K562 (cell line): ENCODE measurements around the gene SRPK3. TPM values are rescaled to one million over a fixed set of nuclear protein-coding genes. Genes with fewer than 3 reads are reported as not detected.

ENCODE experiments used
- ARID2 ChIP-seq: fragments of 450-650 bp; IDR thresholded peaks from 2 replicates; pipeline ENCODE4 v1.6.1; 2017; ENCODE audit warnings: antibody characterized with exemption, mild to moderate bottlenecking
- CHD2 ChIP-seq: IDR thresholded peaks from 2 replicates; pipeline ENCODE4 v1.6.1; 2011; ENCODE audit warnings: low read depth, low read length
- FOXA3 ChIP-seq, 2 experiments: fragments of 450-650 bp in 1 of 2; sonication (generic) in 1 of 2; formaldehyde crosslinking; IDR thresholded peaks in 1 of 2; conservative IDR thresholded peaks in 1 of 2; 2 replicates each; pipeline versions ENCODE4 v1.4.0 to v1.8.0; 2020 to 2022; ENCODE audit warnings: mild to moderate bottlenecking in 2 of 2, missing genetic modification reagents in 1 of 2
- HSF4 ChIP-seq: fragments of 250-450 bp; sonication (Bioruptor Pico); IDR thresholded peaks from 2 replicates; pipeline ENCODE4 v2.1.2; 2022; ENCODE audit warnings: mild to moderate bottlenecking, moderate library complexity, borderline replicate concordance
- MTF1 ChIP-seq: fragments of 250-450 bp; sonication (Bioruptor Pico); IDR thresholded peaks from 2 replicates; pipeline ENCODE4 v1.9.0; 2021; ENCODE audit warnings: moderate library complexity, mild to moderate bottlenecking, inconsistent platforms, borderline replicate concordance
- ZNF551 ChIP-seq: fragments of 250-450 bp; sonication (Bioruptor Pico); IDR thresholded peaks from 2 replicates; pipeline ENCODE4 v1.5.0; 2021; ENCODE audit warnings: mild to moderate bottlenecking, moderate library complexity
- ZNF644 ChIP-seq: fragments of 200-800 bp; sonication (Bioruptor generic); IDR thresholded peaks from 2 replicates; pipeline ENCODE4 v1.6.1; 2016; ENCODE audit warnings: low read depth, missing genetic modification characterization, missing compliant biosample characterization
- ZNF696 ChIP-seq: fragments of 250-450 bp; sonication (Bioruptor Pico); conservative IDR thresholded peaks from 2 replicates; pipeline ENCODE4 v1.4.0; 2020; ENCODE audit warnings: mild to moderate bottlenecking, moderate library complexity
- polyA plus RNA-seq, 8 experiments: library from polyadenylated mRNA; depleted of rRNA in 4 of 8; stranded (reverse) in 5 of 8; unstranded in 3 of 8; fragments of >200 nt; fragmentation: Nextera tagmentation in 2 of 8; fragmentation: Illumina TruSeq in 1 of 8; extraction: Ambion mirVana in 2 of 8; extraction: Trizol in 1 of 8; gene quantifications; 2 replicates each; pipeline versions ENCODE4 v1.2.1 to v1.2.3, GENCODE V29; 2011 to 2014; ENCODE audit warnings: inconsistent platforms in 1 of 8, missing spikeins in 1 of 8
- total RNA-seq, 7 experiments: library from RNA; depleted of rRNA in 6 of 7; stranded (reverse); fragments of >200 nt in 6 of 7; fragmentation: Illumina TruSeq in 2 of 7; extraction: Trizol in 2 of 7; gene quantifications; 2 replicates each; pipeline versions ENCODE4 v1.2.1 to v1.2.3, GENCODE V29; 2011 to 2021; ENCODE audit warnings: low replicate concordance in 1 of 7
- TF ChIP-seq, protein P1 (sequence below), 2 experiments: fragments of 450-650 bp; IDR thresholded peaks; 2 replicates each; pipeline ENCODE4 v1.6.1; 2016; ENCODE audit warnings: mild to moderate bottlenecking in 2 of 2, borderline replicate concordance in 1 of 2, low read depth in 1 of 2, moderate library complexity in 1 of 2
- TF ChIP-seq, protein P2 (sequence below): sonication (generic); formaldehyde crosslinking; IDR thresholded peaks from 2 replicates; pipeline ENCODE4 v1.8.0; 2022; ENCODE audit warnings: mild to moderate bottlenecking, missing genetic modification reagents, borderline replicate concordance
- TF ChIP-seq, protein P3 (sequence below): fragments of 250-450 bp; sonication (Bioruptor Pico); IDR thresholded peaks from 2 replicates; pipeline ENCODE4 v1.8.0; 2022; ENCODE audit warnings: moderate library complexity, mild to moderate bottlenecking, inconsistent platforms
- TF ChIP-seq, protein P4 (sequence below): fragments of 450-650 bp; formaldehyde crosslinking; IDR thresholded peaks from 2 replicates; pipeline ENCODE4 v1.4.0; 2022; ENCODE audit warnings: missing genetic modification characterization

SRPK3 gene
- total and polyA plus RNA-seq, 9 of the 15 experiments (the other 6 are each of a cell fraction or from before 2014, with no cell fraction given) = 0.01 to 0.09 (median 0.04) TPM; not detected in 2

DNA sequence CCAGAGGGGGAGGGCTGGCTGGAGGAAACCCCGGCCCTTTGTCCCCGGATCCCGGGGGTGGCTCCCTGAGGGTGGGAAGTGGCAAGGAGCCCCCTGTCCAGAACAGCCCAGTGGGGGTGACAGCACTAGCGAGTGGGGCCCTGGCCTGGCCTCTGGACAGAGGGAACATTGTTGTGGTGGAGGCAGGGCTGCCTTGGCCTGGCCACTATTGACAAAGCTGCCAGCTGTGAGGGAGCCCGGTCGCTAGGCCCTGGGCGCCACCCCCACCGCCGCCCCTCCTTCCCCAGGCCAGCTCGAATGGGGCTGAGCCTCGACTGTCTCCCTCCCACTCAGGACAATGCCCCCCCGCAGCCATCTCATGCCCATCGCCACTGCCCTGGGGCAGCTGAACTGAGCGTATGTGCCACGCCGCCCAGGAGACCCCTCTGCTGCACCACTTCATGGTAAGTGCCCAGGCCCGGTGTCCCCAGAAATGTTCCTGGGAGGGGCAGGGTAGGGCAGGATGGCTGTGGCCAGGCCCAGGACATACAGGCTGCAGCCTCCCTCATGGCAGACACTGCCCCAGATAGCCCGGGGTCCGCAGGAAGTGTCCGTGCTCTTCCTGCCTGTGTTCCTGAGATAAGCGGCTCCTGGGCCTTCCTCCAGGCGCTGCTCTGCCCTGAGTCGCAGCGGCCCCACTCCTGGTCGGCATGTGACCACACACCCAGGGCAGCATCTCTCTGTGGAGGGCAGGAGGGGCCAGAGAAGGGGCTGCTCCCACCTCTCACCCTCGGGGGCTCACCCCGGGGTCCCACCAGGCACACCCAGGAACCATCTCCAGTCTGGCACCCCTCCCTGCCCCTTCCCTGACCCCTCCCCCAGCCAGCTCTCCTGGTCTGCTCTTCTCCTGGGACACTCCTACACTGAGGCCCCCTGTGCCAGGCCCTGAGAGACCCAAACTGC is 15.4 kb upstream of the SRPK3 start (continued):
- TF ChIP-seq, protein P1, sequence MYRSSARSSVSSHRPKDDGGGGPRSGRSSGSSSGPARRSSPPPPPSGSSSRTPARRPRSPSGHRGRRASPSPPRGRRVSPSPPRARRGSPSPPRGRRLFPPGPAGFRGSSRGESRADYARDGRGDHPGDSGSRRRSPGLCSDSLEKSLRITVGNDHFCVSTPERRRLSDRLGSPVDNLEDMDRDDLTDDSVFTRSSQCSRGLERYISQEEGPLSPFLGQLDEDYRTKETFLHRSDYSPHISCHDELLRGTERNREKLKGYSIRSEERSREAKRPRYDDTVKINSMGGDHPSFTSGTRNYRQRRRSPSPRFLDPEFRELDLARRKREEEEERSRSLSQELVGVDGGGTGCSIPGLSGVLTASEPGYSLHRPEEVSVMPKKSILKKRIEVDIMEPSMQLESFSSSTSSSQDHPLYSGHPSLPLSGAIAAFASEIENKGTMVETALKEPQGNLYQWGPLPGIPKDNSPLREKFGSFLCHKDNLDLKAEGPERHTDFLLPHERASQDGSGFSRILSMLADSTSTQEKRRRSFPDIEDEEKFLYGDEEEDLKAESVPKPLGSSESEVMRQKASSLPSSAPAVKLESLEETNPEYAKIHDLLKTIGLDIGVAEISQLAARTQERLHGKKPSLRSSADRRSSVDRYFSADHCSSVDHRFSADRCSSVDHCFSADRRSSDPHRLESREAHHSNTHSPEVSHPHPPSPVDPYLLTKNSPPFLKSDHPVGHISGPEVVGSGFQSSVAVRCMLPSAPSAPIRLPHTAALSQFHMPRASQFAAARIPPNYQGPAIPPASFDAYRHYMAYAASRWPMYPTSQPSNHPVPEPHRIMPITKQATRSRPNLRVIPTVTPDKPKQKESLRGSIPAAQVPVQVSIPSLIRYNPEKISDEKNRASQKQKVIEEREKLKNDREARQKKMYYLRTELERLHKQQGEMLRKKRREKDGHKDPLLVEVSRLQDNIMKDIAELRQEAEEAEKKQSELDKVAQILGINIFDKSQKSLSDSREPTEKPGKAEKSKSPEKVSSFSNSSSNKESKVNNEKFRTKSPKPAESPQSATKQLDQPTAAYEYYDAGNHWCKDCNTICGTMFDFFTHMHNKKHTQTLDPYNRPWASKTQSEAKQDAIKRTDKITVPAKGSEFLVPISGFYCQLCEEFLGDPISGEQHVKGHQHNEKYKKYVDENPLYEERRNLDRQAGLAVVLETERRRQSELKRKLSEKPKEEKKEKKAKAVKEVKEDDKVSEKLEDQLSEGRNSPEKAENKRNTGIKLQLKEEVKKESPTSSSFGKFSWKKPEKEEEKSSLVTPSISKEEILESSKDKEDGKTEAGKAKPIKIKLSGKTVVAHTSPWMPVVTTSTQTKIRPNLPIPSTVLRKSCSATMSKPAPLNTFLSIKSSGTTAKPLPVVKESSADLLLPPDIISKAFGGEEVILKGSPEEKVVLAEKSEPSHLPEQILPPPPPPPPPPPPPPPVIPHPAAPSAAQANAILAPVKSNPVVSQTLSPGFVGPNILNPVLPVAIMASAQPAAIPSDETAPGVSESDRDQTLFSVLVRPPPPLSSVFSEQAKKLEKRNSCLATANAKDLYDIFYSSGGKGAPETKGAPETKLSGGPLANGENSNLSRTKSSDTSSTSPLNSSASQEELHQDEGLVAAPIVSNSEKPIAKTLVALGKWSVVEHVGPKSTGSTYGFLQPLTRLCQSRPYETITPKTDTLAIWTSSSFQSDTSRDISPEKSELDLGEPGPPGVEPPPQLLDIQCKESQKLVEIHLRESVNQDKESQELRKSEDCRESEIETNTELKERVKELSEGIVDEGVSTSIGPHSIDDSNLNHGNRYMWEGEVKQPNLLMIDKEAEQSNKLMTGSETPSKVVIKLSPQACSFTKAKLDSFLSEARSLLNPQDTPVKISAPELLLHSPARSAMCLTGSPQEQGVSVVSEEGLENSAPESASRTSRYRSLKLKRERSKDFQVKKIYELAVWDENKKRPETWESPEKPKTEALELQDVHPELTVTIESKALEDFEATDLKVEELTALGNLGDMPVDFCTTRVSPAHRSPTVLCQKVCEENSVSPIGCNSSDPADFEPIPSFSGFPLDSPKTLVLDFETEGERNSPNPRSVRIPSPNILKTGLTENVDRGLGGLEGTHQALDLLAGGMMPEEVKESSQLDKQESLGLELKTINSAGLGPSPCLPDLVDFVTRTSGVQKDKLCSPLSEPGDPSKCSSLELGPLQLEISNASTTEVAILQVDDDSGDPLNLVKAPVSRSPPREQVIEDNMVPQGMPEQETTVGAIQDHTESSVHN (IDR thresholded peaks at IDR 0.05; ENCODE audit: borderline replicate concordance in 1 of 2, low read depth in 1 of 2) = no peak
- no peak for TF ChIP-seq MTF1 (CRISPR knock-in tag)
- TF ChIP-seq, protein P2, sequence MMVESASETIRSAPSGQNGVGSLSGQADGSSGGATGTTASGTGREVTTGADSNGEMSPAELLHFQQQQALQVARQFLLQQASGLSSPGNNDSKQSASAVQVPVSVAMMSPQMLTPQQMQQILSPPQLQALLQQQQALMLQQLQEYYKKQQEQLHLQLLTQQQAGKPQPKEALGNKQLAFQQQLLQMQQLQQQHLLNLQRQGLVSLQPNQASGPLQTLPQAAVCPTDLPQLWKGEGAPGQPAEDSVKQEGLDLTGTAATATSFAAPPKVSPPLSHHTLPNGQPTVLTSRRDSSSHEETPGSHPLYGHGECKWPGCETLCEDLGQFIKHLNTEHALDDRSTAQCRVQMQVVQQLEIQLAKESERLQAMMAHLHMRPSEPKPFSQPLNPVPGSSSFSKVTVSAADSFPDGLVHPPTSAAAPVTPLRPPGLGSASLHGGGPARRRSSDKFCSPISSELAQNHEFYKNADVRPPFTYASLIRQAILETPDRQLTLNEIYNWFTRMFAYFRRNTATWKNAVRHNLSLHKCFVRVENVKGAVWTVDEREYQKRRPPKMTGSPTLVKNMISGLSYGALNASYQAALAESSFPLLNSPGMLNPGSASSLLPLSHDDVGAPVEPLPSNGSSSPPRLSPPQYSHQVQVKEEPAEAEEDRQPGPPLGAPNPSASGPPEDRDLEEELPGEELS (CRISPR knock-in tag) = no peak
- TF ChIP-seq CHD2 = no peak
- no peak for TF ChIP-seq ARID2
- no peak for TF ChIP-seq HSF4 (CRISPR knock-in tag)
- TF ChIP-seq ZNF696 (CRISPR knock-in tag) = no peak
- TF ChIP-seq, protein P3, sequence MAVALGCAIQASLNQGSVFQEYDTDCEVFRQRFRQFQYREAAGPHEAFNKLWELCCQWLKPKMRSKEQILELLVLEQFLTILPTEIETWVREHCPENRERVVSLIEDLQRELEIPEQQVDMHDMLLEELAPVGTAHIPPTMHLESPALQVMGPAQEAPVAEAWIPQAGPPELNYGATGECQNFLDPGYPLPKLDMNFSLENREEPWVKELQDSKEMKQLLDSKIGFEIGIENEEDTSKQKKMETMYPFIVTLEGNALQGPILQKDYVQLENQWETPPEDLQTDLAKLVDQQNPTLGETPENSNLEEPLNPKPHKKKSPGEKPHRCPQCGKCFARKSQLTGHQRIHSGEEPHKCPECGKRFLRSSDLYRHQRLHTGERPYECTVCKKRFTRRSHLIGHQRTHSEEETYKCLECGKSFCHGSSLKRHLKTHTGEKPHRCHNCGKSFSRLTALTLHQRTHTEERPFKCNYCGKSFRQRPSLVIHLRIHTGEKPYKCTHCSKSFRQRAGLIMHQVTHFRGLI = no peak
- TF ChIP-seq, protein P4, sequence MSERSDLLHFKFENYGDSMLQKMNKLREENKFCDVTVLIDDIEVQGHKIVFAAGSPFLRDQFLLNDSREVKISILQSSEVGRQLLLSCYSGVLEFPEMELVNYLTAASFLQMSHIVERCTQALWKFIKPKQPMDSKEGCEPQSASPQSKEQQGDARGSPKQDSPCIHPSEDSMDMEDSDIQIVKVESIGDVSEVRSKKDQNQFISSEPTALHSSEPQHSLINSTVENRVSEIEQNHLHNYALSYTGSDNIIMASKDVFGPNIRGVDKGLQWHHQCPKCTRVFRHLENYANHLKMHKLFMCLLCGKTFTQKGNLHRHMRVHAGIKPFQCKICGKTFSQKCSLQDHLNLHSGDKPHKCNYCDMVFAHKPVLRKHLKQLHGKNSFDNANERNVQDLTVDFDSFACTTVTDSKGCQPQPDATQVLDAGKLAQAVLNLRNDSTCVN (CRISPR knock-in tag) = no peak
- no peak for TF ChIP-seq ZNF551 (CRISPR knock-in tag)
- no peak for TF ChIP-seq ZNF644
- peak in 1 of 2 experiments; percentile 54; a peak in 1 of 4 replicates for TF ChIP-seq FOXA3 (CRISPR knock-in tag; conservative IDR thresholded peaks at IDR 0.05 in 1 of 2, IDR thresholded peaks at IDR 0.05 in 1 of 2)
